Natural killer cell (primary cell): ENCODE measurements around the gene PKP3. TPM values are rescaled to one million over a fixed set of nuclear protein-coding genes. Genes with fewer than 3 reads are reported as not detected.

ENCODE experiments used
- ATAC-seq, 3 donors: fragments of 150-1000 bp in 2 of 3; fragments of 200-7000 bp in 1 of 3; cut with Tn5 transposase; 1 replicate in 1 of 3; 2 replicates in 2 of 3; pipeline ENCODE4 v1.10.0; 2021; ENCODE audit warnings: mild to moderate bottlenecking in 2 of 3, moderate library complexity in 2 of 3
- DNase-seq, 2 donors: peaks; one replicate each; pipeline versions ENCODE4 v3.0.0 to v3.0.0-alpha.2; 2013 to 2021; ENCODE audit warnings: mixed read lengths in 1 of 2
- H3K27ac ChIP-seq: one replicate; pipeline ENCODE4 v1.5.1; 2013; ENCODE audit warnings: mild to moderate bottlenecking, low read length
- H3K27me3 ChIP-seq: one replicate; pipeline ENCODE4 v1.6.1; 2013; ENCODE audit warnings: low read length; ENCODE audit not compliant: control insufficient read depth, insufficient read depth
- H3K36me3 ChIP-seq: one replicate; pipeline ENCODE4 v1.6.1; 2013; ENCODE audit warnings: low read length; ENCODE audit not compliant: control insufficient read depth, insufficient read depth
- H3K4me1 ChIP-seq: one replicate; pipeline ENCODE4 v1.6.1; 2013; ENCODE audit warnings: low read length; ENCODE audit not compliant: control insufficient read depth, insufficient read depth
- H3K4me3 ChIP-seq: one replicate; pipeline ENCODE4 v1.5.1; 2013; ENCODE audit warnings: low read length
- H3K9me3 ChIP-seq: one replicate; pipeline ENCODE4 v1.6.1; 2013; ENCODE audit warnings: low read length; ENCODE audit not compliant: control insufficient read depth, insufficient read depth
- H3K27ac Mint-ChIP-seq, 2 donors: one replicate each; pipeline ENCODE4 v1.8.0; 2022; ENCODE audit warnings: mild to moderate bottlenecking in 2 of 2, mixed read lengths in 2 of 2, moderate library complexity in 1 of 2
- H3K27me3 Mint-ChIP-seq, 2 donors: one replicate each; pipeline ENCODE4 v1.8.0; 2022; ENCODE audit warnings: low read depth in 2 of 2, mixed read lengths in 2 of 2
- H3K36me3 Mint-ChIP-seq: one replicate; pipeline ENCODE4 v1.8.0; 2022; ENCODE audit warnings: mixed read lengths
- H3K4me1 Mint-ChIP-seq, 2 donors: one replicate each; pipeline ENCODE4 v1.8.0; 2022; ENCODE audit warnings: mixed read lengths in 2 of 2
- H3K4me3 Mint-ChIP-seq: one replicate; pipeline ENCODE4 v1.8.0; 2022; ENCODE audit warnings: mild to moderate bottlenecking, moderate library complexity, mixed read lengths
- H3K9me3 Mint-ChIP-seq, 2 donors: one replicate each; pipeline ENCODE4 v1.8.0; 2022; ENCODE audit warnings: mixed read lengths in 2 of 2
- WGBS: methylation state at CpG from one replicate; pipeline ENCODE4 v1.1.7; 2013; ENCODE audit warnings: missing lambda C conversion rate; ENCODE audit not compliant: insufficient coverage; 5-methylcytosine and 5-hydroxymethylcytosine counted together
- intact Hi-C: fragments of 100-400 bp; cut with micrococcal nuclease; formaldehyde crosslinking; loops from one replicate; pipeline ENCODE4 v1.14.2; 2022
- total RNA-seq, 4 donors: library from RNA; stranded (reverse); fragments of 120-200 nt in 1 of 4; gene quantifications; one replicate each; pipeline versions ENCODE4 v1.2.3 to v1.2.4, GENCODE V29; 2013 to 2022
- TF ChIP-seq, protein P1 (sequence below): fragments of 200-600 bp; IDR thresholded peaks from one replicate; pipeline ENCODE4 v1.8.0; 2022; ENCODE audit warnings: antibody characterized with exemption

Gene PKP3
- total RNA-seq, 3 donors from 2014 or later (not counting 1 experiment from before 2014, with no cell fraction given): 0.29 to 0.56 TPM; not detected in 1

DNA sequence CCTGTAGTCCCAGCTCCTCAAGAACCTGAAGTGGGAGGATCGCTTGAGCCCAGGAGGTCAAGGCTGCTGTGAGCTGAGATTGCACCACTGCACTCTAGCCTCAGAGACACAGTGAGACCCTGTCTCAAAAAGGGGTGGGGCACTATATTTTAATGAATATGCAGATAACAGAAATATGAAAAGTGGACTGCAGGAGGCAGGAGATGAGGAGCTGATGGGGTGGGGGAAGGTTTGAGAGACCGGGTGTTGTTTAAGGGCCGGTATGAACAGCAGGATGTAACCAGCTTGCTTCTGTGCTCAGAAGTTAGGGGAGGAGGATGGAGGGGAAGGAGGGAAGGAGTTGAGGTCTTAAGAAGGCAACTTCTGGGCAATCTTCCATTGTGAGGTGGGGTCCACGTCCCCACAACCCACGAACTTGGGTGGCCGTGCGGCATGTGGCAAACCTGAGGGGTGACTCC lies 26.0 kb upstream of the PKP3 start:
- Mint-ChIP-seq H3K4me3 (peak overlapping the region; percentile 86), H3K4me1 (peaks cover 18 to 33% of the 10 kb centered on the region in 2 donors), H3K27me3 (peaks cover 17 to 35% of the 10 kb centered on the region in 2 donors), H3K9me3 (no peaks in the 10 kb centered on the region), H3K36me3 (no peaks in the 10 kb centered on the region), H3K27ac (no peak overlapping the region)
- Histone ChIP-seq H3K27ac (no peak overlapping the region), H3K36me3 (no peaks in the 10 kb centered on the region), H3K4me3 (no peak overlapping the region), H3K9me3 (no peaks in the 10 kb centered on the region), H3K27me3 (peaks cover 21% of the 10 kb centered on the region), H3K4me1 (peaks cover 37% of the 10 kb centered on the region)
- WGBS: 38% methylated on average over 7 of the region's 7 CpGs
- no peak for DNase-seq
- TF ChIP-seq, protein P1, sequence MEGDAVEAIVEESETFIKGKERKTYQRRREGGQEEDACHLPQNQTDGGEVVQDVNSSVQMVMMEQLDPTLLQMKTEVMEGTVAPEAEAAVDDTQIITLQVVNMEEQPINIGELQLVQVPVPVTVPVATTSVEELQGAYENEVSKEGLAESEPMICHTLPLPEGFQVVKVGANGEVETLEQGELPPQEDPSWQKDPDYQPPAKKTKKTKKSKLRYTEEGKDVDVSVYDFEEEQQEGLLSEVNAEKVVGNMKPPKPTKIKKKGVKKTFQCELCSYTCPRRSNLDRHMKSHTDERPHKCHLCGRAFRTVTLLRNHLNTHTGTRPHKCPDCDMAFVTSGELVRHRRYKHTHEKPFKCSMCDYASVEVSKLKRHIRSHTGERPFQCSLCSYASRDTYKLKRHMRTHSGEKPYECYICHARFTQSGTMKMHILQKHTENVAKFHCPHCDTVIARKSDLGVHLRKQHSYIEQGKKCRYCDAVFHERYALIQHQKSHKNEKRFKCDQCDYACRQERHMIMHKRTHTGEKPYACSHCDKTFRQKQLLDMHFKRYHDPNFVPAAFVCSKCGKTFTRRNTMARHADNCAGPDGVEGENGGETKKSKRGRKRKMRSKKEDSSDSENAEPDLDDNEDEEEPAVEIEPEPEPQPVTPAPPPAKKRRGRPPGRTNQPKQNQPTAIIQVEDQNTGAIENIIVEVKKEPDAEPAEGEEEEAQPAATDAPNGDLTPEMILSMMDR: no peak
- intact Hi-C loops: no loop called here
- no peak for ATAC-seq

GRCh38 chr11:368414-369335 lies 25.3 kb upstream of the PKP3 start:
- intact Hi-C loops: no loop called here
- H3K27me3 Mint-ChIP-seq: peaks cover 17 to 35% of the 10 kb centered on the region in 2 donors
- no peaks in the 10 kb centered on the region for H3K9me3 Mint-ChIP-seq
- peak overlapping the region in 1 of 2 donors; percentile 70 for H3K27ac Mint-ChIP-seq
- Histone ChIP-seq H3K27me3 (peaks cover 21% of the 10 kb centered on the region), H3K27ac (no peak overlapping the region), H3K36me3 (no peaks in the 10 kb centered on the region), H3K9me3 (no peaks in the 10 kb centered on the region), H3K4me1 (peaks cover 30% of the 10 kb centered on the region), H3K4me3 (no peak overlapping the region)
- peak overlapping the region; percentile 86 for H3K4me3 Mint-ChIP-seq
- H3K36me3 Mint-ChIP-seq: no peaks in the 10 kb centered on the region
- TF ChIP-seq, protein P1: no peak
- H3K4me1 Mint-ChIP-seq: peaks cover 18 to 34% of the 10 kb centered on the region in 2 donors
- 11% methylated on average over 29 of the region's 61 CpGs for WGBS
- ATAC-seq (no peak), DNase-seq (no peak)

DNA sequence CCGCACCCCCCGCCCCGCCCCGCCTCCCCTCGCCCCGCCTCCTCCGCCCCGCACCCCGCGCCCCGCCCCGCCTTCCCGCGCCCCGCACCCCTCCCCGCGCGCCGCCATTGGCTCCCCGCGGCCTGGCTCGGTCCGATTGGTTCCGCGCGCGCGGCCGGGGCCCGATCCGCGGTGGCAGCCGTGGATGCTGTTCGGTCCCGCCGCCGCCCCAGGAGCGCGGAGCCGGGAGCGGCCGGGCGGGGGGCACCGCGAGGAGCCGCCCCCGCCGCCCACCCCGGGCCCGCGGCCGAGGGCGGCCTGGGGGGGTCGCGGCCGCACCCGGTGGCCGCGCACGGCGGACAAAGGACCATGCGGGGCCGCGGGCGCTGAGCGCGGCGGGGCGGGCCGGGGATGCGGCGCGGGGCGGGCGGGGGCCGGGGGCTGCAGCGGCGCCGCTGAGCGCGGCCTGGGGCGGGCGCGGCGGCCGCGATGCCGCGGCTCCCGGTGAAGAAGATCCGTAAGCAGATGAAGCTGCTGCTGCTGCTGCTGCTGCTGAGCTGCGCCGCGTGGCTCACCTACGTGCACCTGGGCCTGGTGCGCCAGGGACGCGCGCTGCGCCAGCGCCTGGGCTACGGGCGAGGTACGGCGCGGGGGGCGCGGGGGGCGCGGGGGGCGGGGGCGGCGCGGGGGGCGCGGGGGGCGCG lies 24.5 kb upstream of the PKP3 start, which contains the start of gene B4GALNT4:
B4GALNT4 (plus strand) TSS at position 164 of the 683 bp plus-strand sequence; CDS start at position 469, 305 bp downstream.
- 2% methylated on average over 106 of the region's 118 CpGs for WGBS

More for the DNA sequence above, 24.5 kb upstream of the PKP3 start, which contains the start of gene B4GALNT4:
- Histone ChIP-seq H3K27me3 (peaks cover 21% of the 10 kb centered on the region), H3K4me3 (no peak within 1 kb of the TSS), H3K36me3 (no peaks in the 10 kb centered on the region), H3K9me3 (no peaks in the 10 kb centered on the region), H3K4me1 (peaks cover 22% of the 10 kb centered on the region), H3K27ac (no peak within 1 kb of the TSS)
- no peaks in the 10 kb centered on the region for H3K36me3 Mint-ChIP-seq
- peaks cover 14 to 35% of the 10 kb centered on the region in 2 donors for H3K4me1 Mint-ChIP-seq
- no peaks in the 10 kb centered on the region for H3K9me3 Mint-ChIP-seq
- TF ChIP-seq, protein P1: no peak
- ATAC-seq (peak in 2 of 3 donors; percentile 51 to 53), DNase-seq (peak in 1 of 2 donors; percentile 66)
- peak within 1 kb of the TSS; percentile 86 for H3K4me3 Mint-ChIP-seq
- intact Hi-C loops: no loop called here
- peak within 1 kb of the TSS in 1 of 2 donors; percentile 70 for H3K27ac Mint-ChIP-seq
- H3K27me3 Mint-ChIP-seq: peaks cover 17 to 34% of the 10 kb centered on the region in 2 donors
